ENCODE data around the gene ZRANB3. TPM values are rescaled to one million over a fixed set of nuclear protein-coding genes. Genes with fewer than 3 reads are reported as not detected.

ZRANB3 gene
- total and polyA plus RNA-seq, 2 donors (not counting 1 experiment from before 2014, with no cell fraction given) = 4.8 to 7.4 TPM

- H3K4me2 ChIP-seq (ENCODE audit: extremely low read depth, insufficient read depth, low read length) = no peak overlapping the region
- H3K36me3 ChIP-seq (ENCODE audit: control insufficient read depth, insufficient read depth, low read length) = no peaks in the 10 kb centered on the region
- H3K27ac ChIP-seq (ENCODE audit: insufficient read depth, low read length) = no peak overlapping the region
- H3K9ac ChIP-seq (ENCODE audit: insufficient read depth, low read length) = no peak overlapping the region
- peaks cover under 1% of the 10 kb centered on the region for H3K79me2 ChIP-seq (ENCODE audit: control insufficient read depth, insufficient read depth, low read length)
- no peak overlapping the region for H2AFZ ChIP-seq (ENCODE audit: low read length)
- H3K4me1 ChIP-seq (ENCODE audit: control insufficient read depth, extremely low read depth, insufficient read depth, low read length) = no peaks in the 10 kb centered on the region
- H3K27me3 ChIP-seq (ENCODE audit: control insufficient read depth, insufficient read depth, low read length) = no peaks in the 10 kb centered on the region
- TF ChIP-seq, protein P1, sequence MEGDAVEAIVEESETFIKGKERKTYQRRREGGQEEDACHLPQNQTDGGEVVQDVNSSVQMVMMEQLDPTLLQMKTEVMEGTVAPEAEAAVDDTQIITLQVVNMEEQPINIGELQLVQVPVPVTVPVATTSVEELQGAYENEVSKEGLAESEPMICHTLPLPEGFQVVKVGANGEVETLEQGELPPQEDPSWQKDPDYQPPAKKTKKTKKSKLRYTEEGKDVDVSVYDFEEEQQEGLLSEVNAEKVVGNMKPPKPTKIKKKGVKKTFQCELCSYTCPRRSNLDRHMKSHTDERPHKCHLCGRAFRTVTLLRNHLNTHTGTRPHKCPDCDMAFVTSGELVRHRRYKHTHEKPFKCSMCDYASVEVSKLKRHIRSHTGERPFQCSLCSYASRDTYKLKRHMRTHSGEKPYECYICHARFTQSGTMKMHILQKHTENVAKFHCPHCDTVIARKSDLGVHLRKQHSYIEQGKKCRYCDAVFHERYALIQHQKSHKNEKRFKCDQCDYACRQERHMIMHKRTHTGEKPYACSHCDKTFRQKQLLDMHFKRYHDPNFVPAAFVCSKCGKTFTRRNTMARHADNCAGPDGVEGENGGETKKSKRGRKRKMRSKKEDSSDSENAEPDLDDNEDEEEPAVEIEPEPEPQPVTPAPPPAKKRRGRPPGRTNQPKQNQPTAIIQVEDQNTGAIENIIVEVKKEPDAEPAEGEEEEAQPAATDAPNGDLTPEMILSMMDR (conservative IDR thresholded peaks at IDR 0.05 in 1 of 2, IDR thresholded peaks at IDR 0.05 in 1 of 2; ENCODE audit: low read depth in 1 of 2, low read length in 2 of 2) = no peak
- no peak for TF ChIP-seq EZH2 (IDR thresholded peaks at IDR 0.05; ENCODE audit: low read length, missing control alignments)
- no peaks in the 10 kb centered on the region for H3K9me3 ChIP-seq (ENCODE audit: control insufficient read depth, insufficient read depth, low read depth, low read length)
- no peak for DNase-seq (ENCODE audit: low read depth in 2 of 2)
- no peaks in the 10 kb centered on the region for H4K20me1 ChIP-seq (ENCODE audit: control insufficient read depth, extremely low read depth, insufficient read depth, low read length)
- no peak overlapping the region for H3K4me3 ChIP-seq (replicated peaks in 1 of 4; ENCODE audit: control extremely low read depth in 1 of 4, insufficient read depth in 1 of 4, low read depth in 3 of 4, low read length in 4 of 4)
Observed at GRCh38 chr2:135555311-135555710, 24.3 kb upstream of the ZRANB3 start.

GRCh38 chr2:135552887-135553286 is 21.9 kb upstream of the ZRANB3 start:
- H2AFZ ChIP-seq (ENCODE audit: low read length) = no peak overlapping the region
- H3K27me3 ChIP-seq (ENCODE audit: control insufficient read depth, insufficient read depth, low read length) = no peaks in the 10 kb centered on the region
- no peak for TF ChIP-seq EZH2 (IDR thresholded peaks at IDR 0.05; ENCODE audit: low read length, missing control alignments)
- TF ChIP-seq, protein P1 (conservative IDR thresholded peaks at IDR 0.05 in 1 of 2, IDR thresholded peaks at IDR 0.05 in 1 of 2; ENCODE audit: low read depth in 1 of 2, low read length in 2 of 2) = no peak
- H3K9me3 ChIP-seq (ENCODE audit: control insufficient read depth, insufficient read depth, low read depth, low read length) = no peaks in the 10 kb centered on the region
- H4K20me1 ChIP-seq (ENCODE audit: control insufficient read depth, extremely low read depth, insufficient read depth, low read length) = no peaks in the 10 kb centered on the region
- H3K27ac ChIP-seq (ENCODE audit: insufficient read depth, low read length) = no peak overlapping the region
- no peak overlapping the region for H3K4me3 ChIP-seq (replicated peaks in 1 of 4; ENCODE audit: control extremely low read depth in 1 of 4, insufficient read depth in 1 of 4, low read depth in 3 of 4, low read length in 4 of 4)
- H3K36me3 ChIP-seq (ENCODE audit: control insufficient read depth, insufficient read depth, low read length) = no peaks in the 10 kb centered on the region
- H3K9ac ChIP-seq (ENCODE audit: insufficient read depth, low read length) = no peak overlapping the region
- DNase-seq (ENCODE audit: low read depth in 2 of 2) = no peak
- H3K4me1 ChIP-seq (ENCODE audit: control insufficient read depth, extremely low read depth, insufficient read depth, low read length) = no peaks in the 10 kb centered on the region
- no peak overlapping the region for H3K4me2 ChIP-seq (ENCODE audit: extremely low read depth, insufficient read depth, low read length)
- peaks cover 2% of the 10 kb centered on the region for H3K79me2 ChIP-seq (ENCODE audit: control insufficient read depth, insufficient read depth, low read length)

- Histone ChIP-seq H3K36me3 (ENCODE audit: control insufficient read depth, insufficient read depth, low read length) (no peaks in the 10 kb centered on the region), H3K4me3 (replicated peaks in 1 of 4; ENCODE audit: control extremely low read depth in 1 of 4, insufficient read depth in 1 of 4, low read depth in 3 of 4, low read length in 4 of 4) (no peak overlapping the region), H2AFZ (ENCODE audit: low read length) (no peak overlapping the region), H3K9ac (ENCODE audit: insufficient read depth, low read length) (no peak overlapping the region), H3K4me2 (ENCODE audit: extremely low read depth, insufficient read depth, low read length) (no peak overlapping the region), H3K27me3 (ENCODE audit: control insufficient read depth, insufficient read depth, low read length) (no peaks in the 10 kb centered on the region), H3K79me2 (ENCODE audit: control insufficient read depth, insufficient read depth, low read length) (peaks cover 2% of the 10 kb centered on the region), H3K4me1 (ENCODE audit: control insufficient read depth, extremely low read depth, insufficient read depth, low read length) (no peaks in the 10 kb centered on the region), H4K20me1 (ENCODE audit: control insufficient read depth, extremely low read depth, insufficient read depth, low read length) (no peaks in the 10 kb centered on the region), H3K9me3 (ENCODE audit: control insufficient read depth, insufficient read depth, low read depth, low read length) (no peaks in the 10 kb centered on the region), H3K27ac (ENCODE audit: insufficient read depth, low read length) (no peak overlapping the region)
- TF ChIP-seq EZH2 (IDR thresholded peaks at IDR 0.05; ENCODE audit: low read length, missing control alignments) = no peak
- TF ChIP-seq, protein P1 (conservative IDR thresholded peaks at IDR 0.05 in 1 of 2, IDR thresholded peaks at IDR 0.05 in 1 of 2; ENCODE audit: low read depth in 1 of 2, low read length in 2 of 2) = no peak
- no peak for DNase-seq (ENCODE audit: low read depth in 2 of 2)
Observed at GRCh38 chr2:135551356-135551755, 20.3 kb upstream of the ZRANB3 start.
